ENCODE results near the gene CTNNA3. TPM values are rescaled to one million over a fixed set of nuclear protein-coding genes. Genes with fewer than 3 reads are reported as not detected.

CTNNA3 gene
- total RNA-seq, 1 experiment from 2014 or later = 0.85 TPM

DNA sequence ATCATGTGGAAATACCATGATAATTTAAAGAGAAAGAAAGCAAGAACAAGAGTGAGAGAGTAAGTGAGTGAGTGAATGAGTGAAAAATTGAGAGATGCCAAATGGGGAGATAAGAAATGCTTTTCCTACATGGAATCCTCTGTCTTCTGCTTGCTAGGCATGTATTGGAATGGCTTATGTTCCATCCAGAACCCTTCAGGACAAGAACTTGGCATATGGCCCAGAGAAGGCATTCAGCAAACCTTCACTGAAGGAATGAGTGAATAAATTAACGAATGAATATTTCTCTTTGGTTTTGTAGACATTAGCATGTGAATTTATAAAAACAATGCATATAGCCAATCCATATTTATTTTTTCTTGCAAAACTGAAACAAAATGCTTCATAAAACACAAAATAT is 608.0 kb downstream of the CTNNA3 start:
- POLR2A ChIA-PET = no interaction called here
- TF ChIP-seq SIN3A (IDR thresholded peaks at IDR 0.05; ENCODE audit: borderline replicate concordance, insufficient read depth, low read depth, low read length) = no peak
- TF ChIP-seq, protein P1, sequence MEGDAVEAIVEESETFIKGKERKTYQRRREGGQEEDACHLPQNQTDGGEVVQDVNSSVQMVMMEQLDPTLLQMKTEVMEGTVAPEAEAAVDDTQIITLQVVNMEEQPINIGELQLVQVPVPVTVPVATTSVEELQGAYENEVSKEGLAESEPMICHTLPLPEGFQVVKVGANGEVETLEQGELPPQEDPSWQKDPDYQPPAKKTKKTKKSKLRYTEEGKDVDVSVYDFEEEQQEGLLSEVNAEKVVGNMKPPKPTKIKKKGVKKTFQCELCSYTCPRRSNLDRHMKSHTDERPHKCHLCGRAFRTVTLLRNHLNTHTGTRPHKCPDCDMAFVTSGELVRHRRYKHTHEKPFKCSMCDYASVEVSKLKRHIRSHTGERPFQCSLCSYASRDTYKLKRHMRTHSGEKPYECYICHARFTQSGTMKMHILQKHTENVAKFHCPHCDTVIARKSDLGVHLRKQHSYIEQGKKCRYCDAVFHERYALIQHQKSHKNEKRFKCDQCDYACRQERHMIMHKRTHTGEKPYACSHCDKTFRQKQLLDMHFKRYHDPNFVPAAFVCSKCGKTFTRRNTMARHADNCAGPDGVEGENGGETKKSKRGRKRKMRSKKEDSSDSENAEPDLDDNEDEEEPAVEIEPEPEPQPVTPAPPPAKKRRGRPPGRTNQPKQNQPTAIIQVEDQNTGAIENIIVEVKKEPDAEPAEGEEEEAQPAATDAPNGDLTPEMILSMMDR (IDR thresholded peaks at IDR 0.05) = no peak
- TF ChIP-seq, protein P2, sequence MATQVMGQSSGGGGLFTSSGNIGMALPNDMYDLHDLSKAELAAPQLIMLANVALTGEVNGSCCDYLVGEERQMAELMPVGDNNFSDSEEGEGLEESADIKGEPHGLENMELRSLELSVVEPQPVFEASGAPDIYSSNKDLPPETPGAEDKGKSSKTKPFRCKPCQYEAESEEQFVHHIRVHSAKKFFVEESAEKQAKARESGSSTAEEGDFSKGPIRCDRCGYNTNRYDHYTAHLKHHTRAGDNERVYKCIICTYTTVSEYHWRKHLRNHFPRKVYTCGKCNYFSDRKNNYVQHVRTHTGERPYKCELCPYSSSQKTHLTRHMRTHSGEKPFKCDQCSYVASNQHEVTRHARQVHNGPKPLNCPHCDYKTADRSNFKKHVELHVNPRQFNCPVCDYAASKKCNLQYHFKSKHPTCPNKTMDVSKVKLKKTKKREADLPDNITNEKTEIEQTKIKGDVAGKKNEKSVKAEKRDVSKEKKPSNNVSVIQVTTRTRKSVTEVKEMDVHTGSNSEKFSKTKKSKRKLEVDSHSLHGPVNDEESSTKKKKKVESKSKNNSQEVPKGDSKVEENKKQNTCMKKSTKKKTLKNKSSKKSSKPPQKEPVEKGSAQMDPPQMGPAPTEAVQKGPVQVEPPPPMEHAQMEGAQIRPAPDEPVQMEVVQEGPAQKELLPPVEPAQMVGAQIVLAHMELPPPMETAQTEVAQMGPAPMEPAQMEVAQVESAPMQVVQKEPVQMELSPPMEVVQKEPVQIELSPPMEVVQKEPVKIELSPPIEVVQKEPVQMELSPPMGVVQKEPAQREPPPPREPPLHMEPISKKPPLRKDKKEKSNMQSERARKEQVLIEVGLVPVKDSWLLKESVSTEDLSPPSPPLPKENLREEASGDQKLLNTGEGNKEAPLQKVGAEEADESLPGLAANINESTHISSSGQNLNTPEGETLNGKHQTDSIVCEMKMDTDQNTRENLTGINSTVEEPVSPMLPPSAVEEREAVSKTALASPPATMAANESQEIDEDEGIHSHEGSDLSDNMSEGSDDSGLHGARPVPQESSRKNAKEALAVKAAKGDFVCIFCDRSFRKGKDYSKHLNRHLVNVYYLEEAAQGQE (IDR thresholded peaks at IDR 0.05; ENCODE audit: insufficient read depth in 1 of 2, low read depth in 2 of 2, low read length in 1 of 2) = no peak
- TF ChIP-seq POLR2AphosphoS5 (IDR thresholded peaks at IDR 0.05; ENCODE audit: low read depth, low read length) = no peak
- no peak for TF ChIP-seq TCF7L2 (IDR thresholded peaks at IDR 0.05; ENCODE audit: low read depth, low read length)
- intact Hi-C loops (cut with micrococcal nuclease; ENCODE audit: unreplicated experiment) = no loop called here
- CTCF ChIA-PET = no interaction called here
- no peaks in the 10 kb centered on the region for H3K27me3 ChIP-seq (ENCODE audit: control insufficient read depth, insufficient read depth, low read length)
- no peaks in the 10 kb centered on the region for H3K9me3 ChIP-seq (ENCODE audit: control insufficient read depth, insufficient read depth, low read depth, low read length)
- no peak overlapping the region for H3K27ac ChIP-seq (ENCODE audit: low read length)
- in situ Hi-C loops (cut with HindIII; ENCODE audit: low pct_unique_long_range_greater_than_20kb, low sequenced_read_pairs) = no loop called here
- DNase-seq (ENCODE audit: low read depth, low spot score) = no peak
- no peaks in the 10 kb centered on the region for H3K4me1 ChIP-seq (ENCODE audit: control insufficient read depth, insufficient read depth, low read length)
- ATAC-seq = no peak
- no TSS peak for BruUV-seq (replicated peaks)
- no peaks in the 10 kb centered on the region for H3K36me3 ChIP-seq (ENCODE audit: control insufficient read depth, insufficient read depth, low read length)
- H3K4me3 ChIP-seq (ENCODE audit: low read depth in 2 of 2, low read length in 2 of 2) = no peak overlapping the region

DNA sequence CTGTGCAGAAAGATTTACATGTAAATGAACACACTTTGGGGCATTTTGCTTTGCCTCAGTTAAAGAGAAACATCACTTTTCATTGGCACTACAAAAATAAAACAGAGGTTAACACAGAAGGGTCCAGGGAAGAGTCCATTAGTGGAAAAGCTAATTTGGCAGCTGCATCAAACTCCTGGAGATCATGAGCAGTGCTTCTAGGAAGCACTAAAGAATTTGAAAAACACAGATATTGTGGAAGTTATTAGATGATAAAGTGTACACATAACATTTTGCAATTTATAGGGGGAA is 608.9 kb downstream of the CTNNA3 start:
- H3K36me3 ChIP-seq (ENCODE audit: control insufficient read depth, insufficient read depth, low read length) = no peaks in the 10 kb centered on the region
- no peak overlapping the region for H3K27ac ChIP-seq (ENCODE audit: low read length)
- no peak for ATAC-seq
- TF ChIP-seq POLR2AphosphoS5 (IDR thresholded peaks at IDR 0.05; ENCODE audit: low read depth, low read length) (no peak), TCF7L2 (IDR thresholded peaks at IDR 0.05; ENCODE audit: low read depth, low read length) (no peak), SIN3A (IDR thresholded peaks at IDR 0.05; ENCODE audit: borderline replicate concordance, insufficient read depth, low read depth, low read length) (no peak)
- TF ChIP-seq, protein P1 (IDR thresholded peaks at IDR 0.05) = no peak
- TF ChIP-seq, protein P2 (IDR thresholded peaks at IDR 0.05; ENCODE audit: insufficient read depth in 1 of 2, low read depth in 2 of 2, low read length in 1 of 2) = no peak
- no peaks in the 10 kb centered on the region for H3K9me3 ChIP-seq (ENCODE audit: control insufficient read depth, insufficient read depth, low read depth, low read length)
- in situ Hi-C loops (cut with HindIII; ENCODE audit: low pct_unique_long_range_greater_than_20kb, low sequenced_read_pairs) = no loop called here
- intact Hi-C loops (cut with micrococcal nuclease; ENCODE audit: unreplicated experiment) = no loop called here
- H3K27me3 ChIP-seq (ENCODE audit: control insufficient read depth, insufficient read depth, low read length) = no peaks in the 10 kb centered on the region
- ChIA-PET POLR2A (no interaction called here), CTCF (no interaction called here)
- no TSS peak for BruUV-seq (replicated peaks)
- no peaks in the 10 kb centered on the region for H3K4me1 ChIP-seq (ENCODE audit: control insufficient read depth, insufficient read depth, low read length)
- no peak for DNase-seq (ENCODE audit: low read depth, low spot score)
- H3K4me3 ChIP-seq (ENCODE audit: low read depth in 2 of 2, low read length in 2 of 2) = no peak overlapping the region
